K562 (cell line): Measurements from ENCODE around the gene EFHC1. TPM values are rescaled to one million over a fixed set of nuclear protein-coding genes. Genes with fewer than 3 reads are reported as not detected.

Experiments
- CC2D1A ChIP-seq: fragments of 450-650 bp; IDR thresholded peaks from 2 replicates; pipeline ENCODE4 v1.6.1; 2017; ENCODE audit warnings: mild to moderate bottlenecking
- CEBPZ ChIP-seq: fragments of 150-350 bp; IDR thresholded peaks from 2 replicates; pipeline ENCODE4 v1.6.1; 2014; ENCODE audit warnings: low read depth, mild to moderate bottlenecking, low read length, borderline replicate concordance
- CREM ChIP-seq: IDR thresholded peaks from 2 replicates; pipeline ENCODE4 v1.6.1; 2014; ENCODE audit warnings: antibody characterized with exemption, low read depth
- EP400 ChIP-seq: fragments of 450-650 bp; IDR thresholded peaks from 2 replicates; pipeline ENCODE4 v1.6.1; 2017; ENCODE audit warnings: antibody characterized with exemption, mild to moderate bottlenecking, moderate library complexity
- FOXO4 ChIP-seq: fragments of 450-650 bp; formaldehyde crosslinking; IDR thresholded peaks from 2 replicates; pipeline ENCODE4 v1.4.0; 2020; ENCODE audit warnings: mild to moderate bottlenecking, moderate library complexity
- HDAC1 ChIP-seq, 2 experiments: fragments of 450-650 bp; IDR thresholded peaks; 2 replicates each; pipeline ENCODE4 v1.6.1; 2016 to 2017; ENCODE audit warnings: inconsistent platforms in 1 of 2, mild to moderate bottlenecking in 1 of 2, moderate library complexity in 1 of 2
- HDAC2 ChIP-seq: fragments of 450-650 bp; IDR thresholded peaks from 2 replicates; pipeline ENCODE4 v1.6.1; 2016; ENCODE audit warnings: mild to moderate bottlenecking
- HDGF ChIP-seq: fragments of 450-650 bp; IDR thresholded peaks from 2 replicates; pipeline ENCODE4 v1.6.1; 2016
- HMBOX1 ChIP-seq: sonication (generic); IDR thresholded peaks from 2 replicates; pipeline ENCODE4 v1.6.1; 2016
- NBN ChIP-seq: fragments of 450-650 bp; IDR thresholded peaks from 2 replicates; pipeline ENCODE4 v1.6.1; 2016; ENCODE audit warnings: low read depth, mild to moderate bottlenecking
- POLR2H ChIP-seq: IDR thresholded peaks from 2 replicates; pipeline ENCODE4 v1.6.1; 2016; ENCODE audit warnings: missing genetic modification characterization, low read depth, mild to moderate bottlenecking, control low read depth, missing compliant biosample characterization, moderate library complexity
- RBM14 ChIP-seq: fragments of 200-400 bp; formaldehyde crosslinking; IDR thresholded peaks from 2 replicates; pipeline ENCODE4 v1.6.1; 2018; ENCODE audit warnings: low read depth, mild to moderate bottlenecking, low read length, moderate library complexity, borderline replicate concordance; ENCODE audit not compliant: insufficient read depth
- RFX5 ChIP-seq: IDR thresholded peaks from 2 replicates; pipeline ENCODE4 v1.6.1; 2011; ENCODE audit warnings: low read depth, mild to moderate bottlenecking, improper control_type of control experiment, low read length
- SMARCA4 ChIP-seq: fragments of 450-650 bp; IDR thresholded peaks from 2 replicates; pipeline ENCODE4 v1.6.1; 2016
- TRIM28 ChIP-seq: fragments of 450-650 bp; IDR thresholded peaks from 2 replicates; pipeline ENCODE4 v1.6.1; 2017
- ZBTB1 ChIP-seq: sonication (generic); formaldehyde crosslinking; IDR thresholded peaks from 2 replicates; pipeline ENCODE4 v1.8.1; 2023; ENCODE audit warnings: missing genetic modification reagents, low read depth, mild to moderate bottlenecking, borderline replicate concordance
- ZNF146 ChIP-seq: IDR thresholded peaks from one replicate; pipeline ENCODE4 v1.6.1; 2018; ENCODE audit warnings: missing compliant biosample characterization; ENCODE audit not compliant: unreplicated experiment
- ZNF239 ChIP-seq: fragments of 250-450 bp; sonication (Bioruptor Pico); IDR thresholded peaks from 2 replicates; pipeline ENCODE4 v1.4.0; 2020; ENCODE audit warnings: mild to moderate bottlenecking
- polyA plus RNA-seq, 8 experiments: library from polyadenylated mRNA; depleted of rRNA in 4 of 8; stranded (reverse) in 5 of 8; unstranded in 3 of 8; fragments of >200 nt; fragmentation: Nextera tagmentation in 2 of 8; fragmentation: Illumina TruSeq in 1 of 8; extraction: Ambion mirVana in 2 of 8; extraction: Trizol in 1 of 8; gene quantifications; 2 replicates each; pipeline versions ENCODE4 v1.2.1 to v1.2.3, GENCODE V29; 2011 to 2014; ENCODE audit warnings: inconsistent platforms in 1 of 8, missing spikeins in 1 of 8
- total RNA-seq, 7 experiments: library from RNA; depleted of rRNA in 6 of 7; stranded (reverse); fragments of >200 nt in 6 of 7; fragmentation: Illumina TruSeq in 2 of 7; extraction: Trizol in 2 of 7; gene quantifications; 2 replicates each; pipeline versions ENCODE4 v1.2.1 to v1.2.3, GENCODE V29; 2011 to 2021; ENCODE audit warnings: low replicate concordance in 1 of 7
- TF ChIP-seq, protein P1 (sequence below): fragments of 450-650 bp; IDR thresholded peaks from 2 replicates; pipeline ENCODE4 v1.6.1; 2016; ENCODE audit warnings: borderline replicate concordance

Gene EFHC1
- total and polyA plus RNA-seq, 9 of the 15 experiments (the other 6 are each of a cell fraction or from before 2014, with no cell fraction given): 9.5 to 31.0 (median 14.9) TPM

- TF ChIP-seq, protein P1, sequence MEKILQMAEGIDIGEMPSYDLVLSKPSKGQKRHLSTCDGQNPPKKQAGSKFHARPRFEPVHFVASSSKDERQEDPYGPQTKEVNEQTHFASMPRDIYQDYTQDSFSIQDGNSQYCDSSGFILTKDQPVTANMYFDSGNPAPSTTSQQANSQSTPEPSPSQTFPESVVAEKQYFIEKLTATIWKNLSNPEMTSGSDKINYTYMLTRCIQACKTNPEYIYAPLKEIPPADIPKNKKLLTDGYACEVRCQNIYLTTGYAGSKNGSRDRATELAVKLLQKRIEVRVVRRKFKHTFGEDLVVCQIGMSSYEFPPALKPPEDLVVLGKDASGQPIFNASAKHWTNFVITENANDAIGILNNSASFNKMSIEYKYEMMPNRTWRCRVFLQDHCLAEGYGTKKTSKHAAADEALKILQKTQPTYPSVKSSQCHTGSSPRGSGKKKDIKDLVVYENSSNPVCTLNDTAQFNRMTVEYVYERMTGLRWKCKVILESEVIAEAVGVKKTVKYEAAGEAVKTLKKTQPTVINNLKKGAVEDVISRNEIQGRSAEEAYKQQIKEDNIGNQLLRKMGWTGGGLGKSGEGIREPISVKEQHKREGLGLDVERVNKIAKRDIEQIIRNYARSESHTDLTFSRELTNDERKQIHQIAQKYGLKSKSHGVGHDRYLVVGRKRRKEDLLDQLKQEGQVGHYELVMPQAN: no peak; the same call in 1 of the 2 replicates
- TF ChIP-seq HDAC2 (0 out of 2 replicates have a peak, but pooled peaks have one; percentile 16), HDGF (peak; percentile 65; the same call in 1 of the 2 replicates), TRIM28 (no peak), RFX5 (no peak), ZNF146 (no peak), CC2D1A (peak; percentile 40; the same call in 1 of the 2 replicates), ZBTB1 (CRISPR knock-in tag) (no peak), HDAC1 (IDR thresholded peaks at IDR 0.05) (no peak), CEBPZ (no peak), NBN (0 out of 2 replicates have a peak, but pooled peaks have one; percentile 59), POLR2H (no peak), EP400 (no peak), HMBOX1 (no peak), ZNF239 (CRISPR knock-in tag) (no peak), RBM14 (no peak), FOXO4 (no peak), CREM (peak; percentile 26; the same call in 1 of the 2 replicates), SMARCA4 (peak; percentile 24; the same call in 1 of the 2 replicates)
Measured at GRCh38 chr6:52420668-52421358, 671 bp downstream of the EFHC1 start (continued).
